A673 (cell line): ENCODE data around the gene OAS2.

Experiments used
- EZH2 ChIP-seq: fragments of 200-600 bp; sonication (generic); IDR thresholded peaks from 2 replicates; pipeline ENCODE4 v1.6.1; 2017; ENCODE audit warnings: borderline replicate concordance, low read depth, mild to moderate bottlenecking, mixed read lengths, antibody characterized with exemption, low read length; ENCODE audit not compliant: poor library complexity, severe bottlenecking
- TF ChIP-seq, protein P1 (sequence below): fragments of 300-800, 200-600 bp; sonication (generic); conservative IDR thresholded peaks from 2 replicates; pipeline ENCODE4 v1.5.1; 2017; ENCODE audit warnings: low read depth, mild to moderate bottlenecking, antibody characterized with exemption, low read length, moderate library complexity, mixed read lengths

DNA sequence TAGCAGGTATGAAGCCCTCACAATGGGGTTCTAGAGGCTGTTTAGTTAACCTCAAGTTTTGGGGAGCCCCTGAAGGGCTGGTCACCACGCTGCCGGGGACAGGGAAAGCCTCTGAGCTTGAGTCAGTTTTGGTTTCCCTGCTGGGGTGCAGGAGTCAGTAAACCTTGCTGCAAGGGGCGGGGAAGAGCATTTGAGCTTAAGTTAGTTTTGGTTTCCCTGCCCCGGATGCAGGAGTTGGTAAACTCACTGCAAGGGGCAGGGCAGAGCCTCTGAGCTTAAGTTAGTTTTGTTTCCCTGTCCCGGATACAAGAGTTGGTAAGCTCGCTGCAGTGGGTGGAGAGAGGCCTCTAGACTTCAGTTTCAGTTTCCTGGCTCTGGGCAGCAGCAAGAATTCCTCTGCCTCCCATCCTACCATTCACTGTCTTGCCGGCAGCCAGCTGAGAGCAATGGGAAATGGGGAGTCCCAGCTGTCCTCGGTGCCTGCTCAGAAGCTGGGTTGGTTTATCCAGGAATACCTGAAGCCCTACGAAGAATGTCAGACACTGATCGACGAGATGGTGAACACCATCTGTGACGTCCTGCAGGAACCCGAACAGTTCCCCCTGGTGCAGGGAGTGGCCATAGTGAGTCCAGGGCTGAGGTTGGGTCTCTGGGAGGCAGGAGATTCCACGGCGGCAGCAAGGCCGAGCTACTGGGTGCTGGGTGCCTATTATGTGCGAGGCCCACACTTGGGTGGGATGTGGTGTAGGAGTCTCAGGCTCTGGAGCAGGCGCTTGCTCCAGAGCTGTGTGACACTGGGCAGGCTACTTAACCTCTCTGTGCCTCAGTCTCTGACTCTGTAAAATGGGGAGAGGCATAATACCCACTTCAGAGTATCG, at the start of gene OAS2:
- TF ChIP-seq, protein P1, sequence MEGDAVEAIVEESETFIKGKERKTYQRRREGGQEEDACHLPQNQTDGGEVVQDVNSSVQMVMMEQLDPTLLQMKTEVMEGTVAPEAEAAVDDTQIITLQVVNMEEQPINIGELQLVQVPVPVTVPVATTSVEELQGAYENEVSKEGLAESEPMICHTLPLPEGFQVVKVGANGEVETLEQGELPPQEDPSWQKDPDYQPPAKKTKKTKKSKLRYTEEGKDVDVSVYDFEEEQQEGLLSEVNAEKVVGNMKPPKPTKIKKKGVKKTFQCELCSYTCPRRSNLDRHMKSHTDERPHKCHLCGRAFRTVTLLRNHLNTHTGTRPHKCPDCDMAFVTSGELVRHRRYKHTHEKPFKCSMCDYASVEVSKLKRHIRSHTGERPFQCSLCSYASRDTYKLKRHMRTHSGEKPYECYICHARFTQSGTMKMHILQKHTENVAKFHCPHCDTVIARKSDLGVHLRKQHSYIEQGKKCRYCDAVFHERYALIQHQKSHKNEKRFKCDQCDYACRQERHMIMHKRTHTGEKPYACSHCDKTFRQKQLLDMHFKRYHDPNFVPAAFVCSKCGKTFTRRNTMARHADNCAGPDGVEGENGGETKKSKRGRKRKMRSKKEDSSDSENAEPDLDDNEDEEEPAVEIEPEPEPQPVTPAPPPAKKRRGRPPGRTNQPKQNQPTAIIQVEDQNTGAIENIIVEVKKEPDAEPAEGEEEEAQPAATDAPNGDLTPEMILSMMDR, result no peak
- no peak for TF ChIP-seq EZH2
